ENCODE results near the gene ULK4. TPM values are rescaled to one million over a fixed set of nuclear protein-coding genes. Genes with fewer than 3 reads are reported as not detected.

The ULK4 gene
- total and polyA plus RNA-seq, 7 donors = 2.1 to 18.6 (median 8.9) TPM

- intact Hi-C loops (cut with DNase I) = no loop called here
- H3K27me3 ChIP-seq = no peaks in the 10 kb centered on the region
- TF ChIP-seq EP300 (IDR thresholded peaks at IDR 0.05) = no peak
- no peak for TF ChIP-seq POLR2AphosphoS5 (IDR thresholded peaks at IDR 0.05)
- no peak for TF ChIP-seq CTCF (IDR thresholded peaks at IDR 0.05)
- no peak for TF ChIP-seq POLR2A (IDR thresholded peaks at IDR 0.05)
- no peak for DNase-seq
- peaks cover 45 to 95% (median 55%) of the 10 kb centered on the region in 4 donors for H3K36me3 ChIP-seq
- no peak overlapping the region for H3K4me3 ChIP-seq
- 96 to 98% methylated on average over 3 of the region's 3 CpGs for WGBS, 2 donors
- peaks cover 0 to 12% (median 4%) of the 10 kb centered on the region in 4 donors for H3K4me1 ChIP-seq
- no peak overlapping the region for H3K27ac ChIP-seq
- no peaks in the 10 kb centered on the region for H3K9me3 ChIP-seq
These were observed 724.0 kb downstream of the ULK4 start for GRCh38 chr3:41237907-41238306.

GRCh38 chr3:41236228-41236627, 725.7 kb downstream of the ULK4 start:
- intact Hi-C loops (cut with DNase I) = no loop called here
- H3K27ac ChIP-seq = no peak overlapping the region

GRCh38 chr3:41234823-41235721, 726.8 kb downstream of the ULK4 start:
- no peak for TF ChIP-seq POLR2AphosphoS5 (IDR thresholded peaks at IDR 0.05)
- TF ChIP-seq EP300 (IDR thresholded peaks at IDR 0.05) = no peak
- H3K36me3 ChIP-seq = peaks cover 45 to 89% (median 58%) of the 10 kb centered on the region in 4 donors
- no peak overlapping the region for H3K4me3 ChIP-seq
- intact Hi-C loops (cut with DNase I) = no loop called here
- H3K27ac ChIP-seq = no peak overlapping the region
- 67% methylated on average over 6 of the region's 6 CpGs for WGBS, 2 donors
- no peaks in the 10 kb centered on the region for H3K27me3 ChIP-seq
- H3K9me3 ChIP-seq = no peaks in the 10 kb centered on the region
- peaks cover 0 to 12% (median 4%) of the 10 kb centered on the region in 4 donors for H3K4me1 ChIP-seq
- DNase-seq = no peak

More at GRCh38 chr3:41236228-41236627, 725.7 kb downstream of the ULK4 start:
- H3K9me3 ChIP-seq = no peaks in the 10 kb centered on the region
- 93 to 94% methylated on average over 2 of the region's 2 CpGs for WGBS, 2 donors
- peaks cover 0 to 12% (median 4%) of the 10 kb centered on the region in 4 donors for H3K4me1 ChIP-seq
- DNase-seq = no peak
- H3K4me3 ChIP-seq = no peak overlapping the region
- no peaks in the 10 kb centered on the region for H3K27me3 ChIP-seq
- TF ChIP-seq POLR2AphosphoS5 (IDR thresholded peaks at IDR 0.05) (no peak), EP300 (IDR thresholded peaks at IDR 0.05) (no peak), CTCF (IDR thresholded peaks at IDR 0.05) (no peak), POLR2A (IDR thresholded peaks at IDR 0.05) (no peak)
- H3K36me3 ChIP-seq = peaks cover 45 to 94% (median 58%) of the 10 kb centered on the region in 4 donors

GRCh38 chr3:41224120-41224806, 737.6 kb downstream of the ULK4 start:
- no peak for TF ChIP-seq EP300 (IDR thresholded peaks at IDR 0.05)
- peak in 2 of 4 donors; percentile 26 to 60 for TF ChIP-seq POLR2AphosphoS5 (IDR thresholded peaks at IDR 0.05)
- Histone ChIP-seq H3K27ac (peak overlapping the region in 2 of 4 donors; percentile 19 to 29), H3K4me1 (peaks cover 0 to 51% (median 42%) of the 10 kb centered on the region in 4 donors), H3K27me3 (no peaks in the 10 kb centered on the region), H3K9me3 (no peaks in the 10 kb centered on the region), H3K4me3 (no peak overlapping the region), H3K36me3 (peaks cover 9 to 47% (median 30%) of the 10 kb centered on the region in 4 donors)
- intact Hi-C loops (cut with DNase I) = no loop called here
- DNase-seq = no peak
- WGBS, 2 donors = 88 to 96% methylated on average over 3 of the region's 3 CpGs

GRCh38 chr3:41223691-41224090, 738.2 kb downstream of the ULK4 start:
- peak overlapping the region in 2 of 4 donors; percentile 19 to 29 for H3K27ac ChIP-seq
- H3K27me3 ChIP-seq = no peaks in the 10 kb centered on the region
- no peak overlapping the region for H3K4me3 ChIP-seq
- peaks cover 9 to 47% (median 30%) of the 10 kb centered on the region in 4 donors for H3K36me3 ChIP-seq
- no peaks in the 10 kb centered on the region for H3K9me3 ChIP-seq
- H3K4me1 ChIP-seq = peaks cover 0 to 56% (median 47%) of the 10 kb centered on the region in 4 donors
- no peak for DNase-seq
- WGBS, 2 donors = 71 to 93% methylated on average over 2 of the region's 2 CpGs
- intact Hi-C loops (cut with DNase I) = no loop called here
- TF ChIP-seq CTCF (IDR thresholded peaks at IDR 0.05) = no peak
